ENCODE data around the gene PICK1.
A peak's percentile ranks its signal among the peaks of the same experiment; 100 is the strongest.
"Not testable (repeated sequence)": the region's sequence is repeated elsewhere in the genome, so short reads cannot be mapped to it uniquely, and the experiment has no call there.

The PICK1 gene

GRCh38 chr22:38112381-38112780 lies 55.2 kb downstream of the PICK1 start:
- no peak overlapping the region for H3K27ac ChIP-seq
- TF ChIP-seq CTCF (conservative IDR thresholded peaks at IDR 0.05) (no peak), ZFX (IDR thresholded peaks at IDR 0.05) (no peak)

GRCh38 chr22:38114484-38115398 lies 57.5 kb downstream of the PICK1 start:
- H3K27ac ChIP-seq: no peak overlapping the region
- TF ChIP-seq ZFX (IDR thresholded peaks at IDR 0.05) (no peak), CTCF (conservative IDR thresholded peaks at IDR 0.05) (peak; percentile 99)

GRCh38 chr22:38115423-38116205 lies 58.4 kb downstream of the PICK1 start:
- TF ChIP-seq CTCF (conservative IDR thresholded peaks at IDR 0.05) (no peak), ZFX (IDR thresholded peaks at IDR 0.05) (no peak)
- no peak overlapping the region for H3K27ac ChIP-seq

- H3K27ac ChIP-seq: not testable (repeated sequence)
Observed at GRCh38 chr22:38117556-38117955, 60.4 kb downstream of the PICK1 start.

GRCh38 chr22:38118182-38118581 lies 61.0 kb downstream of the PICK1 start:
- no peak overlapping the region for H3K27ac ChIP-seq
- no peak for TF ChIP-seq CTCF (conservative IDR thresholded peaks at IDR 0.05)
- TF ChIP-seq ZFX (IDR thresholded peaks at IDR 0.05): no peak

- not testable (repeated sequence) for H3K27ac ChIP-seq
Observed at GRCh38 chr22:38118747-38119146, 61.5 kb downstream of the PICK1 start.

GRCh38 chr22:38120359-38121110 lies 63.3 kb downstream of the PICK1 start:
- H3K27ac ChIP-seq: no peak overlapping the region
- no peak for TF ChIP-seq ZFX (IDR thresholded peaks at IDR 0.05)
- TF ChIP-seq CTCF (conservative IDR thresholded peaks at IDR 0.05): no peak

GRCh38 chr22:38122616-38123015 lies 65.4 kb downstream of the PICK1 start:
- TF ChIP-seq ZFX (IDR thresholded peaks at IDR 0.05) (no peak), CTCF (conservative IDR thresholded peaks at IDR 0.05) (no peak)
- no peak overlapping the region for H3K27ac ChIP-seq
